Endothelial cell (in vitro differentiated cells): ENCODE measurements around the gene SPDL1. TPM values are rescaled to one million over a fixed set of nuclear protein-coding genes. Genes with fewer than 3 reads are reported as not detected.

Source experiments
- DNase-seq: peaks from one replicate; pipeline ENCODE4 v3.0.0; 2021; ENCODE audit warnings: low spot score
- H3K27ac Mint-ChIP-seq: one replicate; pipeline ENCODE4 v1.8.0; 2021; ENCODE audit warnings: mixed read lengths, inconsistent platforms; ENCODE audit not compliant: unreplicated experiment
- H3K27me3 Mint-ChIP-seq: one replicate; pipeline ENCODE4 v1.8.0; 2021; ENCODE audit warnings: mild to moderate bottlenecking, moderate library complexity, mixed read lengths, inconsistent platforms; ENCODE audit not compliant: unreplicated experiment
- H3K36me3 Mint-ChIP-seq: one replicate; pipeline ENCODE4 v1.8.0; 2021; ENCODE audit warnings: mild to moderate bottlenecking, low read depth, mixed read lengths, inconsistent platforms; ENCODE audit not compliant: unreplicated experiment
- H3K4me1 Mint-ChIP-seq: one replicate; pipeline ENCODE4 v1.8.0; 2021; ENCODE audit warnings: mild to moderate bottlenecking, mixed read lengths, inconsistent platforms; ENCODE audit not compliant: unreplicated experiment
- H3K4me3 Mint-ChIP-seq: one replicate; pipeline ENCODE4 v1.8.0; 2021; ENCODE audit warnings: mild to moderate bottlenecking, mixed read lengths, inconsistent platforms; ENCODE audit not compliant: unreplicated experiment
- H3K9me3 Mint-ChIP-seq: one replicate; pipeline ENCODE4 v1.8.0; 2021; ENCODE audit warnings: mixed read lengths, inconsistent platforms; ENCODE audit not compliant: unreplicated experiment
- CTCF ChIP-seq: fragments of 200-600 bp; sonication (generic); IDR thresholded peaks from one replicate; pipeline ENCODE4 v1.5.0; 2021; ENCODE audit warnings: antibody characterized with exemption; ENCODE audit not compliant: unreplicated experiment
- total RNA-seq: library from RNA; stranded (reverse); fragmentation: NEBNext Ultra II Directional; extraction: Animal tissue kit (Norgen Biotek cat#: 25700); gene quantifications from one replicate; pipeline ENCODE4 v1.2.1, GENCODE V29; 2021; ENCODE audit not compliant: unreplicated experiment

The SPDL1 gene
- total RNA-seq, 1 donor from 2014 or later = 38.6 TPM

GRCh38 chr5:169577951-169578350 lies 5.6 kb upstream of the SPDL1 start:
- no peak for TF ChIP-seq CTCF
- H3K27ac Mint-ChIP-seq = no peak overlapping the region
- H3K4me1 Mint-ChIP-seq = peaks cover 2% of the 10 kb centered on the region
- H3K27me3 Mint-ChIP-seq = no peaks in the 10 kb centered on the region
- H3K4me3 Mint-ChIP-seq = no peak overlapping the region
- H3K36me3 Mint-ChIP-seq = no peaks in the 10 kb centered on the region
- no peak for DNase-seq
- no peaks in the 10 kb centered on the region for H3K9me3 Mint-ChIP-seq

GRCh38 chr5:169580964-169581363 lies 2.6 kb upstream of the SPDL1 start:
- no peak overlapping the region for H3K27ac Mint-ChIP-seq
- no peaks in the 10 kb centered on the region for H3K9me3 Mint-ChIP-seq
- TF ChIP-seq CTCF = no peak
- H3K27me3 Mint-ChIP-seq = peaks cover 1% of the 10 kb centered on the region
- H3K4me1 Mint-ChIP-seq = peaks cover 11% of the 10 kb centered on the region
- H3K36me3 Mint-ChIP-seq = no peaks in the 10 kb centered on the region
- H3K4me3 Mint-ChIP-seq = no peak overlapping the region
- no peak for DNase-seq

GRCh38 chr5:169581580-169582227 lies 1.9 kb upstream of the SPDL1 start:
- H3K36me3 Mint-ChIP-seq = no peaks in the 10 kb centered on the region
- H3K4me3 Mint-ChIP-seq = no peak overlapping the region
- no peak overlapping the region for H3K27ac Mint-ChIP-seq
- DNase-seq = peak; percentile 62
- peaks cover 1% of the 10 kb centered on the region for H3K27me3 Mint-ChIP-seq
- no peaks in the 10 kb centered on the region for H3K9me3 Mint-ChIP-seq
- H3K4me1 Mint-ChIP-seq = peaks cover 15% of the 10 kb centered on the region
- peak; percentile 79 for TF ChIP-seq CTCF

- H3K4me1 Mint-ChIP-seq = peaks cover 15% of the 10 kb centered on the region
- H3K27ac Mint-ChIP-seq = peak overlapping the region; percentile 86
- H3K9me3 Mint-ChIP-seq = no peaks in the 10 kb centered on the region
- TF ChIP-seq CTCF = no peak
- H3K27me3 Mint-ChIP-seq = peaks cover 1% of the 10 kb centered on the region
- H3K4me3 Mint-ChIP-seq = peak overlapping the region; percentile 96
- H3K36me3 Mint-ChIP-seq = no peaks in the 10 kb centered on the region
- DNase-seq = no peak
Observed at GRCh38 chr5:169583101-169583423, 511 bp upstream of the SPDL1 start.

- peaks cover 15% of the 10 kb centered on the region for H3K4me1 Mint-ChIP-seq
- no peaks in the 10 kb centered on the region for H3K36me3 Mint-ChIP-seq
- DNase-seq = no peak
- no peak for TF ChIP-seq CTCF
- H3K27ac Mint-ChIP-seq = peak overlapping the region; percentile 80
- H3K27me3 Mint-ChIP-seq = peaks cover 1% of the 10 kb centered on the region
- H3K9me3 Mint-ChIP-seq = no peaks in the 10 kb centered on the region
- peak overlapping the region; percentile 96 for H3K4me3 Mint-ChIP-seq
Observed at GRCh38 chr5:169584998-169585451, 1.5 kb downstream of the SPDL1 start.
